Ramos (cell line): Measurements from ENCODE around the gene PRUNE1.

Experiments used
- in situ Hi-C: fragments of 300-500 bp; cut with MboI; formaldehyde crosslinking; loops from one replicate; pipeline ENCODE4 v1.14.3; 2022; ENCODE audit warnings: low sequenced_read_pairs; ENCODE audit not compliant: unreplicated experiment

The PRUNE1 gene

GRCh38 chr1:151069103-151069486, 60.8 kb downstream of the PRUNE1 start:
- in situ Hi-C loops, result no loop called here

- in situ Hi-C loops, result no loop called here
These were observed 62.4 kb downstream of the PRUNE1 start, which contains the start of gene GABPB2 for GRCh38 chr1:151070474-151071276. TSS of gene GABPB2 (plus strand) at chr1:151070761. CDS start at chr1:151088190, 17,429 bp downstream.

GRCh38 chr1:151072224-151072623, 64.0 kb downstream of the PRUNE1 start:
- in situ Hi-C loops, result no loop called here
